K562 (cell line): ENCODE measurements around the gene ZNF506. TPM values are rescaled to one million over a fixed set of nuclear protein-coding genes. Genes with fewer than 3 reads are reported as not detected.
"Not testable (repeated sequence)": the region's sequence is repeated elsewhere in the genome, so short reads cannot be mapped to it uniquely, and the experiment has no call there.

Experiments used
- ATAC-seq: fragments of 200-7000 bp; cut with Tn5 transposase; 3 replicates; pipeline ENCODE4 v1.9.1; 2020; ENCODE audit warnings: moderate library complexity
- BruUV-seq: library from RNA; stranded (reverse); fragments of 400-500 nt; replicated peaks from 2 replicates; lab custom pipeline; 2021; lab: Mats Ljungman, UMichigan
- CTCF ChIA-PET: fragments of 300-600 bp; formaldehyde crosslinking; extraction: SDS; loops from one replicate; lab custom pipeline; 2021; ENCODE audit warnings: low intra/inter-chr PET ratio; lab: Yijun Ruan, JAX
- POLR2A ChIA-PET: fragments of 300-600, 350-650 bp; sonication (Branson Sonifier 250); formaldehyde crosslinking; extraction: SDS; loops from one replicate; lab custom pipeline; 2021; ENCODE audit warnings: antibody characterized with exemption, inconsistent platforms; lab: Yijun Ruan, JAX
- DNase-seq, 4 experiments: peaks; one replicate each; pipeline versions ENCODE4 v3.0.0 to v3.0.0-alpha.2; 2011 to 2018; ENCODE audit warnings: low spot score in 3 of 4, mixed read lengths in 3 of 4; ENCODE audit errors: extremely low read depth in 1 of 4
- FAIRE-seq: peaks from 2 replicates; lab custom pipeline; 2011; peaks lifted over from hg19 to GRCh38; lab: Jason Lieb, UNC
- H2AFZ ChIP-seq: 2 replicates; pipeline ENCODE4 v1.6.0; 2011; ENCODE audit warnings: low read depth, low read length, control low read depth, inconsistent platforms
- H3K27ac ChIP-seq: fragments of 200-600 bp; 3 replicates; pipeline ENCODE4 v1.8.0; 2011; ENCODE audit warnings: low read depth, mild to moderate bottlenecking, control low read depth, inconsistent platforms, low read length, moderate library complexity, mixed read lengths; ENCODE audit errors: extremely low read depth
- H3K27me3 ChIP-seq, 2 experiments: fragments of 300-600 bp in 1 of 2; 2 replicates in 1 of 2; 3 replicates in 1 of 2; pipeline versions ENCODE4 v1.6.0 to v1.8.0; 2011; ENCODE audit warnings: inconsistent platforms in 2 of 2, low read length in 2 of 2, mild to moderate bottlenecking in 1 of 2, mixed read lengths in 1 of 2, moderate library complexity in 1 of 2; ENCODE audit not compliant: control insufficient read depth in 2 of 2, insufficient read depth in 2 of 2
- H3K36me3 ChIP-seq: fragments of 300-600 bp; 3 replicates; pipeline ENCODE4 v1.8.0; 2011; ENCODE audit warnings: mild to moderate bottlenecking, low read length, inconsistent platforms; ENCODE audit not compliant: control insufficient read depth, insufficient read depth
- H3K4me1 ChIP-seq, 2 experiments: fragments of 200-600 bp in 1 of 2; replicated peaks in 1 of 2; 2 replicates in 1 of 2; 3 replicates in 1 of 2; pipeline versions ENCODE4 v1.5.1 to v1.8.0; 2011; ENCODE audit warnings: inconsistent platforms in 2 of 2, low read length in 2 of 2, mild to moderate bottlenecking in 1 of 2, mixed read lengths in 1 of 2, moderate library complexity in 1 of 2; ENCODE audit not compliant: control insufficient read depth in 2 of 2, insufficient read depth in 2 of 2
- H3K4me2 ChIP-seq: 2 replicates; pipeline ENCODE4 v1.6.1; 2011; ENCODE audit warnings: low read length, control low read depth, inconsistent platforms, mixed read lengths; ENCODE audit not compliant: insufficient read depth
- H3K4me3 ChIP-seq: fragments of 200-600 bp; sonication (generic), shearing (Covaris generic); 2 replicates; pipeline ENCODE4 v1.5.1; 2016; ENCODE audit warnings: control low read depth, inconsistent platforms
- H3K79me2 ChIP-seq: fragments of 200-600 bp; 3 replicates; pipeline ENCODE4 v1.8.0; 2011; ENCODE audit warnings: low read length, inconsistent platforms; ENCODE audit not compliant: control insufficient read depth, insufficient read depth
- H3K9ac ChIP-seq, 2 experiments: 2 replicates each; pipeline versions ENCODE4 v1.6.0 to v1.6.1; 2011; ENCODE audit warnings: low read depth in 2 of 2, low read length in 2 of 2, control low read depth in 1 of 2, inconsistent platforms in 1 of 2, mild to moderate bottlenecking in 1 of 2, mixed read lengths in 1 of 2; ENCODE audit not compliant: insufficient read depth in 1 of 2
- H3K9me1 ChIP-seq: one replicate; pipeline ENCODE4 v1.6.0; 2011; ENCODE audit warnings: inconsistent platforms, mild to moderate bottlenecking, low read length, moderate library complexity; ENCODE audit not compliant: control insufficient read depth, insufficient read depth
- H3K9me3 ChIP-seq: replicated peaks from 2 replicates; pipeline ENCODE4 v1.5.1; 2011; ENCODE audit warnings: low read depth, low read length, inconsistent platforms; ENCODE audit not compliant: control insufficient read depth, insufficient read depth
- H4K20me1 ChIP-seq: replicated peaks from 2 replicates; pipeline ENCODE4 v1.6.1; 2011; ENCODE audit warnings: low read length, inconsistent platforms, mixed read lengths; ENCODE audit not compliant: control insufficient read depth, insufficient read depth
- BRF1 ChIP-seq: IDR thresholded peaks from 3 replicates; pipeline ENCODE4 v1.6.1; 2011; ENCODE audit warnings: borderline replicate concordance, mild to moderate bottlenecking; ENCODE audit not compliant: insufficient read length; ENCODE audit errors: extremely low read depth
- CUX1 ChIP-seq: fragments of 200-800 bp; sonication (Bioruptor generic); IDR thresholded peaks from 2 replicates; pipeline ENCODE4 v1.6.1; 2016; ENCODE audit warnings: missing genetic modification characterization, missing compliant biosample characterization
- ELF2 ChIP-seq: fragments of 250-450 bp; sonication (Bioruptor Pico); IDR thresholded peaks from 2 replicates; pipeline ENCODE4 v1.5.0; 2021; ENCODE audit warnings: mild to moderate bottlenecking
- NCOA2 ChIP-seq, 2 experiments: fragments of 450-650 bp; IDR thresholded peaks; 2 replicates each; pipeline ENCODE4 v1.6.1; 2018; ENCODE audit warnings: mild to moderate bottlenecking in 2 of 2, moderate library complexity in 1 of 2; ENCODE audit not compliant: partially characterized antibody in 2 of 2
- NR2C1 ChIP-seq, 2 experiments: fragments of 450-650 bp; IDR thresholded peaks; 2 replicates each; pipeline ENCODE4 v1.6.1; 2017; ENCODE audit warnings: mild to moderate bottlenecking in 2 of 2, antibody characterized with exemption in 1 of 2, inconsistent platforms in 1 of 2, missing compliant biosample characterization in 1 of 2, missing genetic modification characterization in 1 of 2
- NR2F6 ChIP-seq: fragments of 450-650 bp; formaldehyde crosslinking; IDR thresholded peaks from 2 replicates; pipeline ENCODE4 v1.4.0; 2020; ENCODE audit warnings: mild to moderate bottlenecking
- SMARCA4 ChIP-seq: fragments of 450-650 bp; IDR thresholded peaks from 2 replicates; pipeline ENCODE4 v1.6.1; 2016
- TRIM28 ChIP-seq: fragments of 450-650 bp; IDR thresholded peaks from 2 replicates; pipeline ENCODE4 v1.6.1; 2017
- TSC22D4 ChIP-seq: fragments of 450-650 bp; IDR thresholded peaks from 2 replicates; pipeline ENCODE4 v1.6.1; 2016; ENCODE audit warnings: missing genetic modification characterization, missing biosample characterization, control low read depth
- ZNF561 ChIP-seq: fragments of 450-650 bp; formaldehyde crosslinking; conservative IDR thresholded peaks from 2 replicates; pipeline ENCODE4 v1.4.0; 2020; ENCODE audit warnings: mild to moderate bottlenecking, moderate library complexity
- WGBS: fragments of 100-300 bp; shearing (Covaris generic); methylation state at CpG from one replicate; pipeline ENCODE4 v1.1.6; 2016; ENCODE audit warnings: low coverage, mixed read lengths; ENCODE audit not compliant: insufficient coverage; ENCODE audit errors: missing lambda C conversion rate; 5-methylcytosine and 5-hydroxymethylcytosine counted together
- in situ Hi-C: fragments of 300-500 bp; cut with MboI; formaldehyde crosslinking; loops from 4 replicates; pipeline ENCODE4 v1.15.0; 2018; ENCODE audit warnings: inconsistent platforms, mixed read lengths
- intact Hi-C: fragments of 100-400 bp; cut with micrococcal nuclease; formaldehyde crosslinking; loops from 2 replicates; pipeline ENCODE4 v1.14.2; 2022
- polyA plus RNA-seq, 8 experiments: library from polyadenylated mRNA; depleted of rRNA in 4 of 8; stranded (reverse) in 5 of 8; unstranded in 3 of 8; fragments of >200 nt; fragmentation: Nextera tagmentation in 2 of 8; fragmentation: Illumina TruSeq in 1 of 8; extraction: Ambion mirVana in 2 of 8; extraction: Trizol in 1 of 8; gene quantifications; 2 replicates each; pipeline versions ENCODE4 v1.2.1 to v1.2.3, GENCODE V29; 2011 to 2014; ENCODE audit warnings: inconsistent platforms in 1 of 8, missing spikeins in 1 of 8
- total RNA-seq, 7 experiments: library from RNA; depleted of rRNA in 6 of 7; stranded (reverse); fragments of >200 nt in 6 of 7; fragmentation: Illumina TruSeq in 2 of 7; extraction: Trizol in 2 of 7; gene quantifications; 2 replicates each; pipeline versions ENCODE4 v1.2.1 to v1.2.3, GENCODE V29; 2011 to 2021; ENCODE audit warnings: low replicate concordance in 1 of 7
- TF ChIP-seq, protein P1 (sequence below): fragments of 250-450 bp; sonication (Bioruptor Pico); IDR thresholded peaks from 2 replicates; pipeline ENCODE4 v1.8.0; 2021; ENCODE audit warnings: moderate library complexity, mild to moderate bottlenecking, inconsistent platforms

The ZNF506 gene
- total and polyA plus RNA-seq, 9 of the 15 experiments (the other 6 are each of a cell fraction or from before 2014, with no cell fraction given) = 0.03 to 0.44 (median 0.14) TPM; not detected in 2

DNA sequence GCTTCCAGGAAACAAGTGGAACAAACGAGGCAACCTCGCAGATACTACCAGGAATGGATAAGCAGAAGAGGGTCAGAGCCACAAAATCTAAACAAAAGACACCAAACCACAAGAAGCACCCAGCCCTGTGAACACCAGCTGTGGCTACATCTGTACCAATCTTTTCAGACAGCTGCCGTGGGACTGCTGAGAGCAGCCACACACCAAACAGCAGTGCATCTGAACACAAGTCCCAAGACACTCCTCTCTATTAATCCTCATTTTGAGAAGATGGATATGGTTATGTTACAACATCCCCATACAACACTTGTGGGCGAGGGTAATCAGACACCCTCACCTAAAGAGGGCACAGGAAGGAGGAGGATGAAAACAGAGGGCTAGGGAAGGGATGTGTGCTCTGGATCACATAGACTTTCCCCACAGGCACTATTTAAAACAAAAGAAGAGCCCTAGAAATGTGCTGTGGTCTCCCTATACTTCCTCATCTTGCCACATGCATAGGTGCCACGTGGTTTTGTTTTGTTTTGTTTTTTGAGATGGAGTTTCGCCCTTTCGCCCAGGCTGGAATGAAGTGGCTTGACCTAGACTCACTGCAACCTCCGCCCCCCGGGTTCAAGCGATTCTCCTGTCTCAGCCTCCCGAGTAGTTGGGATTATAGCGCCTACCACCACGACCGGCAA, 47.1 kb downstream of the ZNF506 start:
- Histone ChIP-seq H3K9ac (no peak overlapping the region), H3K4me3 (no peak overlapping the region), H3K27me3 (no peaks in the 10 kb centered on the region), H2AFZ (no peak overlapping the region), H3K79me2 (peaks cover 15% of the 10 kb centered on the region), H3K9me3 (no peaks in the 10 kb centered on the region), H3K9me1 (no peaks in the 10 kb centered on the region)
- in situ Hi-C loops = no loop called here
- BruUV-seq = no TSS peak
- CTCF ChIA-PET = no interaction called here
- FAIRE-seq (no peak), DNase-seq (no peak)
- intact Hi-C loops = no loop called here
- TF ChIP-seq TRIM28 (no peak), TSC22D4 (no peak), ZNF561 (no peak), BRF1 (no peak), SMARCA4 (no peak), NR2F6 (CRISPR knock-in tag) (no peak), NR2C1 (IDR thresholded peaks at IDR 0.05) (no peak), NR2C1 (tag; IDR thresholded peaks at IDR 0.05) (no peak), CUX1 (CRISPR knock-in tag) (no peak), NCOA2 (IDR thresholded peaks at IDR 0.05; ENCODE audit: partially characterized antibody in 2 of 2) (no peak), ELF2 (CRISPR knock-in tag) (no peak)
- TF ChIP-seq, protein P1, sequence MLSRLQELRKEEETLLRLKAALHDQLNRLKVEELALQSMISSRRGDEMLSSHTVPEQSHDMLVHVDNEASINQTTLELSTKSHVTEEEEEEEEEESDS = no peak
- TF ChIP-seq, all 486 proteins: peak for 0
- ATAC-seq = no peak
- POLR2A ChIA-PET = no interaction called here
- no peaks in the 10 kb centered on the region for H3K36me3 ChIP-seq
- 50% methylated on average over 11 of the region's 14 CpGs for WGBS
- H3K4me2 ChIP-seq = no peak overlapping the region
- H3K4me1 ChIP-seq = no peaks in the 10 kb centered on the region; a peak in 1 of 5 replicates
- no peaks in the 10 kb centered on the region for H4K20me1 ChIP-seq
- no peak overlapping the region for H3K27ac ChIP-seq

GRCh38 chr19:19771963-19772362, 49.6 kb downstream of the ZNF506 start:
- H3K4me2 ChIP-seq, H3K4me3 ChIP-seq, intact Hi-C loops, H3K36me3 ChIP-seq, H3K9ac ChIP-seq, H3K9me1 ChIP-seq, H3K79me2 ChIP-seq, H4K20me1 ChIP-seq, DNase-seq, in situ Hi-C loops, H3K27me3 ChIP-seq, H2AFZ ChIP-seq, FAIRE-seq, BruUV-seq, POLR2A ChIA-PET, ATAC-seq, CTCF ChIA-PET, H3K9me3 ChIP-seq, H3K4me1 ChIP-seq, H3K27ac ChIP-seq: not testable (repeated sequence)
- 33% methylated on average over 4 of the region's 10 CpGs for WGBS
